GM20000 (cell line): ENCODE data around the gene KRABD2.
A peak's percentile ranks its signal among the peaks of the same experiment; 100 is the strongest.
"Not testable (repeated sequence)": the region's sequence is repeated elsewhere in the genome, so short reads cannot be mapped to it uniquely, and the experiment has no call there.

Experiments used
- DNase-seq: peaks from one replicate; pipeline ENCODE4 v3.0.0; 2012; ENCODE audit warnings: low spot score
- TF ChIP-seq, protein P1 (sequence below): IDR thresholded peaks from 2 replicates; pipeline ENCODE4 v1.5.1; 2012; ENCODE audit warnings: mild to moderate bottlenecking, control low read depth; ENCODE audit errors: extremely low read depth, missing control alignments

The KRABD2 gene

DNA sequence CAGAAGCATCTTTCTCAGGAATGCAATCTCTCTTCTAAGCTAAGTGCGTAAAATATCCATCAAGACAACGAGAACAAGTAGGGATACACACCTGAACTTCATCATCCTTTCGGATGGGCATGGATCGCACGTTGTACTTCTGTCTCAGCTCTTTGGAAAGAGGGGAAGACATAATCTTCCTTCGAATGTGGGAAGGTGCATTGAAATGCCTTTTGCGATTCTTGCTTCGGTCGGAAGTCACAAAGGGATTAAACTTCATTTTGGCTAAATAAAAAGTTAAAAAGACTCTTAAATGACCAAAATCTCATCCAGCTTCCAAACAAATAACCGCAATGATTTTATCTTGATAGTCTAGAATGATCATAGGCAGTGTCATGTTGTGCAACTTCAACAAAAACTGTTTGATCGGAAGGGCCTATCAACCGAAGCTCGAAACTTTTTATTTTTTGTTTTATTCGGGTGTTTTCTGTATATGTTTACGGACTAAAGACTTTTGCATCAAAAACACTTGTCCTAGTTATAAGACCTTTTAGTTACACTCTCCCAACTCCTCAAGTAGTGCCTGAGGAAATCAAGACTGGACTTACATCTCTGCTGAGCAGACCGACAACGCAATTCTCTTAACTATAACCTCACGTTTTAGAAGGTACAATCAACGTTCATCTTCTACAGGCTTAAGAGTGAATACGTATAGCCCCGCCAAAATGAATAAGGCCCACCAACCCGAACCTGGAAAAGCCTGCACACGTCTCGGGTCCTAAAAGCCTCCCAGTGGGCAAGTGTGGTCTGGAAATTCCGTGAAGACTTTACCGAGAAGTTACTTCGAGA is 5.8 kb upstream of the KRABD2 start:
- TF ChIP-seq, protein P1, sequence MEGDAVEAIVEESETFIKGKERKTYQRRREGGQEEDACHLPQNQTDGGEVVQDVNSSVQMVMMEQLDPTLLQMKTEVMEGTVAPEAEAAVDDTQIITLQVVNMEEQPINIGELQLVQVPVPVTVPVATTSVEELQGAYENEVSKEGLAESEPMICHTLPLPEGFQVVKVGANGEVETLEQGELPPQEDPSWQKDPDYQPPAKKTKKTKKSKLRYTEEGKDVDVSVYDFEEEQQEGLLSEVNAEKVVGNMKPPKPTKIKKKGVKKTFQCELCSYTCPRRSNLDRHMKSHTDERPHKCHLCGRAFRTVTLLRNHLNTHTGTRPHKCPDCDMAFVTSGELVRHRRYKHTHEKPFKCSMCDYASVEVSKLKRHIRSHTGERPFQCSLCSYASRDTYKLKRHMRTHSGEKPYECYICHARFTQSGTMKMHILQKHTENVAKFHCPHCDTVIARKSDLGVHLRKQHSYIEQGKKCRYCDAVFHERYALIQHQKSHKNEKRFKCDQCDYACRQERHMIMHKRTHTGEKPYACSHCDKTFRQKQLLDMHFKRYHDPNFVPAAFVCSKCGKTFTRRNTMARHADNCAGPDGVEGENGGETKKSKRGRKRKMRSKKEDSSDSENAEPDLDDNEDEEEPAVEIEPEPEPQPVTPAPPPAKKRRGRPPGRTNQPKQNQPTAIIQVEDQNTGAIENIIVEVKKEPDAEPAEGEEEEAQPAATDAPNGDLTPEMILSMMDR = no peak
- DNase-seq = no peak

DNA sequence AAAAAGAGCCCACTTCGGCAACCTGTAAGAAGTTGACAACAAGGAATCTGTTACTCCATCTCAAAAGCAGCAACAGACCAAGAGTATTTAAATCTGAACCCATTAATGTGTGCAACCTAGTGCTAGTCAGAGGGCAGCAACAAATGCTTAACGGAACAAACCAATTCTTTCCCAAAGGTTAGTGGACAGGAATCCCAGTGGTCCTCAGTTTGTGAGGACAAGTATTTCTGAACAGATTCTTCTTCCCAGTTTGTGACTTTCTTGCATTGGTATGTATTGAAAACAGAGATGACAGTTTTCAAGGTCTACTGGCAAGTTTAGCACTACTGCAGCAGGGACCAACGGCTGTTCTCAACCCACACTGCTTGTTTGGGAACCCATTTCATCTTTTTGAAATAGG is 3.5 kb upstream of the KRABD2 start:
- no peak for DNase-seq
- TF ChIP-seq, protein P1 = no peak

DNA sequence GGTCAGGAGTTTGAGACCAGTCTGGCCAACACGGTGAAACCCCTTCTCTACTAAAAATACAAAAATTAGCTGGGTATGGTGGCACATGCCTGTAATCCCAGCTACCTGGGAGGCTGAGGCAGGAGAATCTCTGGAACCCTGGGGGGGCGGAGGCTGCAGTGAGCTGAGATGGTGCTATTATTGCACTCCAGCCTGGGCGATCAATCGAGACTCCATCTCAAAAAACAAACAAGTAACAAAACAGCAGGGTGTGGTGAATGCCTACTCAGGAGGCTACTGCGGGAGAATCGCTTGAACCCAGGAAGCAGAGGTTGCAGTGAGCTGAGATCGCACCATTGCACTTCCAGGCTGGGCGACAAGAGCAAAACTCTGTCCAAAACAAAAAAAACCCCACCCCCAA is 1.6 kb upstream of the KRABD2 start:
- not testable (repeated sequence) for DNase-seq

DNA sequence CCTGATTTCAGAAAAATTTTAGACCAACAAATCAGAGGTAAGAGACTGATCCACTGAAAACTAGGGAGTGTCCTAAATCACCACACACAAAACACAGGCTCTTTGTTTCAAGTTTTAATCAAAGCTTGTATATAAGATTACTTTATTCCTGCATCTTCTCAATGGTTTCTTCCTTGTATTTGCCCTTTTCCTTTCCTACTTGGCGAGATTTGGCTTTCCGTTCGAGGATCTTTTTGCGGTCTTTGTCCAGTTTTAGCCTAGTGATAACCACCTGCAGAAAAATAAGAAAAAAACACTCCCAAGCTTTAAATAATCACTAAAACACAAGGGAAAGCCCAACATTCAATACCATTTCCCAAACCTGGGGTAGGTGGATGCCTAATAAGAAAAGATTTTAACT is 918 bp upstream of the KRABD2 start:
- no peak for DNase-seq
- TF ChIP-seq, protein P1 = no peak

DNA sequence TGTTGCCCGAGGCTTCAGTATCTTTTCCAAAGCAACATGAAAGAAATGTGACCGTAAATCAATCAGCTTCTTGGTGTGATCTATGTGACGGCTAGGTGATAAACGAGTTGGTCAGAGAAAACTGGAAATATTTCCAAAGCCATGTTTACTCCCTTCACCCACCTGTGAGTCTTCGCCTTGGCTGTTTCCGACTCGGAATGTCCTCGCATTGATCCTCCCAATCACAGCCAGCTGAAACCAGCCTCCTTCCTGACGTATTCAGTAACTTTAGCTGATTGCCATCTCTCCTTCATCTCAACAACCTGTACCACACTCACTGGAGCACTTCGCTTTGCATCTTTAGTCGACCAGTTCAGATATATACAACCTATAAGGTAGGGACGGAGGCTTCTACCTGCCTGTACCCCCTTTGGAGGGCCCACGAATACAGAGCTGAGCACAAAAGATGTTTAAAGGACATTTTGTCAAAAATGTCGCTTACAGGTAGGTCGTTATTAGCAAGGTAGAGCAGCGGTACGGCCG is 705 bp downstream of the KRABD2 start:
- DNase-seq = peak; percentile 50

DNA sequence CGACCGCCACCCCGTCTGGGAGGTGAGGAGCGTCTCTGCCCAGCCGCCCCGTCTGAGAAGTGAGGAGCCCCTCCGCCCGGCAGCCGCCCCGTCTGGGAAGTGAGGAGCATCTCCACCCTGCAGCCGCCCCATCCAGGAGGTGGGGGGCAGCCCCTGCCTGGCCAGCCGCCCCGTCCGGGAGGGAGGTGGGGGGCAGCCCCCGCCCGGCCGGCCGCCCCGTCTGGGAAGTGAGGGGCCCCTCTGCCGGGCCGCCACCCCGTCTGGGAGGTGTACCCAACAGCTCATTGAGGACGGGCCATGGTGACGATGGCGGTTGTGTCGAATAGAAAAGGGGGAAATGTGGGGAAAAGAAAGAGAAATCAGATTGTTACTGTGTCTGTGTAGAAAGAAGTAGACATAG is 2.6 kb downstream of the KRABD2 start:
- DNase-seq = not testable (repeated sequence)

More for the DNA sequence above, 705 bp downstream of the KRABD2 start:
- TF ChIP-seq, protein P1 = no peak

DNA sequence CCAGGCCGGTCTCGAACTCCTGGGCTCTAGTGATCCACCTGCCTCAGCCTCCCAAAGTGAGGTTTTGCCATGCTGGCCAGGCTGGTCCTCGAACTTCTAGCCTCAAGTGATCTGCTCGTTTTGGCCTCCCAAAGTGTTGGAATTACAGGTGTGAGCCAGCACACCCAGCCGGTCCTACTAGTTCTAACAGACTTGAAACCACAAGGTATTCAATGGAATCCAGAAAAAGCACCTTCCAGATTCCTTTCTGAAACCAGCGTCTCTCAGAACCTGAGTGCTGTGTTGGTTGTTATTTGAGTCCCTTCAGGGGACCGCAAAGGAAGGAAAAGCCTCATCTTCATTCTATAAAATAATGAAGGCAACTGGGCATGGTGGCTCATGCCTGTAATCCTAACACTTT is 4.1 kb downstream of the KRABD2 start:
- DNase-seq = no peak
- TF ChIP-seq, protein P1 = no peak

DNA sequence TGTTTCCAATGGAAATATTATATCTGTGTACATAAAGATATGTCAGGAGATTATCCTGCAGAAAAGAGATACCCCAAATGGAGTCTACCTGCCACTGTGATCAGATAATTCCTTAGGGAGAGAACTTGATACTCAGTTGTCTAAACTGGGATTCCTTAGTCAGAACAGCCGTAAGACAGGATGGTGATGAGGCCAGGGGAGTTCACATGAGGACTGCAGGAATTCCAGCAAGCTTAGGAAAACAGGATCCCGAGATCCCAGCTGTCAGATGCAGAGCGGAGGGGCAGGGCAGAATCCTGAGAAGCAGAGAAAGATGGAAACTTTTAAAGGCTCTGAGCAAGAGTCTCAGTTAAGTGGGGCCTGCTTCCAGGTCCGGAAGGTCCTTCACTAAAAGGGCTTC is 4.7 kb downstream of the KRABD2 start:
- TF ChIP-seq, protein P1 = no peak
- DNase-seq = no peak
